Measurements from ENCODE around the gene HLCS.

The HLCS gene

GRCh38 chr21:36733857-36734256, 232.6 kb downstream of the HLCS start:
- H3K4me3 ChIP-seq (ENCODE audit: low read depth, low read length) = no peak overlapping the region
- DNase-seq (ENCODE audit: low read depth, low spot score) = no peak
- ChIA-PET CTCF (interaction anchor here (1.7 to 6.3 kb wide), 2 partner anchors 14 to 312 kb away, joined by 4 to 47 read pairs; no protein-coding TSS in a partner anchor), POLR2A (no interaction called here)
- no peak for TF ChIP-seq CTCF (IDR thresholded peaks at IDR 0.05; ENCODE audit: insufficient read depth, low read length, missing control alignments)

GRCh38 chr21:36732761-36733160, 233.7 kb downstream of the HLCS start:
- CTCF ChIA-PET = interaction anchor here (1.7 kb wide), 1 partner anchor 311 kb away, joined by 4 read pairs; no protein-coding TSS in a partner anchor
- no peak for TF ChIP-seq CTCF (IDR thresholded peaks at IDR 0.05; ENCODE audit: insufficient read depth, low read length, missing control alignments)
- H3K4me3 ChIP-seq (ENCODE audit: low read depth, low read length) = no peak overlapping the region
- DNase-seq (ENCODE audit: low read depth, low spot score) = no peak
- POLR2A ChIA-PET = no interaction called here

GRCh38 chr21:36732217-36732616, 234.3 kb downstream of the HLCS start:
- H3K4me3 ChIP-seq (ENCODE audit: low read depth, low read length) = no peak overlapping the region
- CTCF ChIA-PET = interaction anchor here (1.7 kb wide), 1 partner anchor 310 kb away, joined by 4 read pairs; no protein-coding TSS in a partner anchor
- no peak for DNase-seq (ENCODE audit: low read depth, low spot score)
- TF ChIP-seq CTCF (IDR thresholded peaks at IDR 0.05; ENCODE audit: insufficient read depth, low read length, missing control alignments) = no peak
- POLR2A ChIA-PET = no interaction called here

GRCh38 chr21:36730291-36731281, 235.9 kb downstream of the HLCS start:
- POLR2A ChIA-PET = no interaction called here

GRCh38 chr21:36729310-36729970, 237.0 kb downstream of the HLCS start:
- CTCF ChIA-PET = interaction anchor here (1.2 kb wide), 2 partner anchors 21 to 99 kb away, joined by 3 read pairs; no protein-coding TSS in a partner anchor
- DNase-seq (ENCODE audit: low read depth, low spot score) = no peak
- POLR2A ChIA-PET = no interaction called here
- no peak overlapping the region for H3K4me3 ChIP-seq (ENCODE audit: low read depth, low read length)
- TF ChIP-seq CTCF (IDR thresholded peaks at IDR 0.05; ENCODE audit: insufficient read depth, low read length, missing control alignments) = no peak

More at GRCh38 chr21:36730291-36731281, 235.9 kb downstream of the HLCS start:
- CTCF ChIA-PET = interaction anchor here (1.2 kb wide), 1 partner anchor 100 kb away, joined by 3 read pairs; no protein-coding TSS in a partner anchor
- no peak overlapping the region for H3K4me3 ChIP-seq (ENCODE audit: low read depth, low read length)
- no peak for TF ChIP-seq CTCF (IDR thresholded peaks at IDR 0.05; ENCODE audit: insufficient read depth, low read length, missing control alignments)
- no peak for DNase-seq (ENCODE audit: low read depth, low spot score)

Measured in AG04449 (cell line).